Stomach (tissue), 9 donors: ENCODE data around the gene DUSP9. TPM values are rescaled to one million over a fixed set of nuclear protein-coding genes. Genes with fewer than 3 reads are reported as not detected.

ENCODE experiments used
- DNase-seq, 2 donors: peaks; one replicate each; pipeline versions ENCODE4 v3.0.0 to v3.0.0-alpha.2; 2013 to 2019
- H3K27ac ChIP-seq, 5 donors: fragments of 200-600 bp in 4 of 5; sonication (generic) in 4 of 5; one replicate each; pipeline ENCODE4 v1.5.1; 2013 to 2019; ENCODE audit warnings: mild to moderate bottlenecking in 1 of 5, moderate library complexity in 1 of 5
- H3K27me3 ChIP-seq, 3 donors: fragments of 200-600 bp; sonication (generic); one replicate each; pipeline ENCODE4 v1.5.1; 2017 to 2019; ENCODE audit warnings: mixed run types in 1 of 3
- H3K36me3 ChIP-seq, 4 donors: fragments of 200-600 bp; sonication (generic); 1 replicate in 3 of 4; 2 replicates in 1 of 4; pipeline ENCODE4 v1.5.1; 2016 to 2019
- H3K4me1 ChIP-seq, 4 donors: fragments of 200-600 bp; sonication (generic); one replicate each; pipeline ENCODE4 v1.5.1; 2016 to 2019
- H3K4me3 ChIP-seq, 4 donors: fragments of 200-600 bp; sonication (generic) in 3 of 4; one replicate each; pipeline ENCODE4 v1.5.1; 2016 to 2019; ENCODE audit warnings: mild to moderate bottlenecking in 1 of 4
- H3K9me3 ChIP-seq, 4 donors: fragments of 200-600 bp; sonication (generic); one replicate each; pipeline ENCODE4 v1.5.1; 2016 to 2019
- CTCF ChIP-seq, 7 experiments: fragments of 450-650 bp in 4 of 7; fragments of 200-600 bp in 3 of 7; sonication (generic) in 3 of 7; IDR thresholded peaks; one replicate each; pipeline ENCODE4 v1.5.1; 2016 to 2019; ENCODE audit warnings: antibody characterized with exemption in 7 of 7, control low read depth in 2 of 7, mild to moderate bottlenecking in 1 of 7
- EP300 ChIP-seq: sonication (generic); formaldehyde crosslinking; IDR thresholded peaks from one replicate; pipeline ENCODE4 v1.6.1; 2017; ENCODE audit warnings: antibody characterized with exemption
- POLR2A ChIP-seq, 4 donors: fragments of 450-650 bp; IDR thresholded peaks; one replicate each; pipeline ENCODE4 v1.6.1; 2016; ENCODE audit warnings: antibody characterized with exemption in 4 of 4, control low read depth in 2 of 4, mild to moderate bottlenecking in 1 of 4, moderate library complexity in 1 of 4
- POLR2AphosphoS5 ChIP-seq, 3 donors: sonication (generic); formaldehyde crosslinking; IDR thresholded peaks; one replicate each; pipeline ENCODE4 v1.6.1; 2016; ENCODE audit warnings: antibody characterized with exemption in 3 of 3
- WGBS, 5 donors: extraction: QIAGEN DNeasy Blood & Tissue Kit in 3 of 5; methylation state at CpG; one replicate each; pipeline versions ENCODE4 v1.1.5 to v1.1.7; 2013 to 2018; 5-methylcytosine and 5-hydroxymethylcytosine counted together
- intact Hi-C: fragments of 100-400 bp; cut with DNase I; formaldehyde crosslinking; loops from one replicate; pipeline ENCODE4 v1.15.1; 2023; ENCODE audit warnings: low total_unique reads
- polyA plus RNA-seq, 3 donors: library from polyadenylated mRNA; stranded (reverse); fragments of 200-250 nt; gene quantifications; one replicate each; pipeline ENCODE4 v1.2.3, GENCODE V29; 2013
- total RNA-seq, 5 donors: library from RNA; depleted of rRNA; stranded (reverse); fragments of >200 nt; gene quantifications; one replicate each; pipeline versions ENCODE4 v1.1.0 to v1.2.3, GENCODE V29; 2014 to 2016
- donor health status: healthy with polysubstance abuse.
- donor health status: Bipolar disorder and iron deficiency.
- donor health status: healthy.

Gene DUSP9
- total and polyA plus RNA-seq, 8 donors: 0.18 to 0.25 TPM; not detected in 6

DNA sequence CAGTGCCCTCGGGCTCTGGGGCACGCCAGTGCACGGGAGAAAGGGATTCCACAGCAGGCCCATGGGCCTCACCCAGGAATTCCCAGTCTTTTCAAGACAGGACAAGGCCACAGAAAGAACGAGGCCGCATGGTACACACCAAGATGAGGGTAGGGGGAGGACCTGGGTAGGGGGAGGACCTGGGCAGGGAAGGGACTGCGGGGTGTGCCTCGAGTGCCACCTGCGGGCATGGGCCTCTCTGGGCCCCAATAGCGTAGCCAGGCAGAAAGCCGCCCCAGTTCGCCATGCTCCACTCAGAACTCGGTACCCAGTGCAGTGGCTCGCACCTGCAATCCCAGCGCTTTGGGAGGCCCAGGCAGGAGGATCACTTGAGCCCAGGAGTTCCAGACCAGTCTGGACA is 14.0 kb upstream of the DUSP9 start:
- Histone ChIP-seq H3K4me3 (no peak overlapping the region), H3K27me3 (peaks cover 0 to 15% (median 0%) of the 10 kb centered on the region in 3 donors), H3K36me3 (no peaks in the 10 kb centered on the region), H3K9me3 (peaks cover 0 to 30% (median 12%) of the 10 kb centered on the region in 4 donors), H3K4me1 (no peaks in the 10 kb centered on the region), H3K27ac (no peak overlapping the region)
- no peak for TF ChIP-seq CTCF (IDR thresholded peaks at IDR 0.05)
- TF ChIP-seq POLR2AphosphoS5 (IDR thresholded peaks at IDR 0.05): no peak
- no peak for TF ChIP-seq POLR2A (IDR thresholded peaks at IDR 0.05)
- no peak for TF ChIP-seq EP300
- WGBS, 5 donors: 89 to 98% (median 94%) methylated on average over 7 to 14 of the region's 14 CpGs
- intact Hi-C loops: no loop called here
- DNase-seq: no peak

DNA sequence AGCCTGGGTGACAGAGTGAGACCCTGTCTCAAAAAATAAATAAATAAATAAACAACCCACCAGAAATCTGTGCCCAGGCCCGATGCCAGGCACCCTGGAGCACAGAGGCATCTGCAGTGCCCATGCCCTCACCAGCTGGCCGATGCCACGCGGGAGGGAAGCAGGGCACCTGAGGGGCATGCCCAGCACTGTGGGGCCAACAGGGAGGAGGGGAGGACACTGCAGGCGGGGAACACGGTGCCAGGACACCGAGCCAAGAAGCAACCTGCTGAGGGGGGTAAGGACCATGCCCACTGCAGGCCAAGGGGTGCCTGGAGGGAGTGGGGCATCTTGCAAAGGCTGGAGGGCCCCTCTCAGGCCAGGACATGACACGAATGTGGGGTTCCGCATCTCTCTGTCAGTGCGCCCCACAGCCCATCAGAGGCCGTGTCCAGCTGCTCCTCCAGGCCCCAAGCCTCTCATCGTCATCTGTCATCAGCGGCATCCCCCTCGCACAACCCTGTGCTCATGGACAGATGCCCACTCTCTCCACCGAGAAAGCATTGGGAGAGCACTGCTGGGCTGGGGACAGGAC is 13.3 kb upstream of the DUSP9 start:
- H3K36me3 ChIP-seq: no peaks in the 10 kb centered on the region
- H3K9me3 ChIP-seq: peaks cover 0 to 30% (median 12%) of the 10 kb centered on the region in 4 donors
- no peaks in the 10 kb centered on the region for H3K4me1 ChIP-seq
- TF ChIP-seq POLR2AphosphoS5 (IDR thresholded peaks at IDR 0.05) (no peak), CTCF (IDR thresholded peaks at IDR 0.05) (no peak), EP300 (no peak), POLR2A (IDR thresholded peaks at IDR 0.05) (no peak)
- WGBS, 5 donors: 71 to 88% (median 79%) methylated on average over 6 to 15 of the region's 15 CpGs
- no peak overlapping the region for H3K27ac ChIP-seq
- H3K27me3 ChIP-seq: peaks cover 0 to 15% (median 0%) of the 10 kb centered on the region in 3 donors
- no peak for DNase-seq
- intact Hi-C loops: no loop called here
- H3K4me3 ChIP-seq: no peak overlapping the region

GRCh38 chrX:153634236-153634635 is 12.8 kb upstream of the DUSP9 start:
- no peaks in the 10 kb centered on the region for H3K4me1 ChIP-seq
- no peak for DNase-seq
- H3K27ac ChIP-seq: no peak overlapping the region
- intact Hi-C loops: no loop called here
- no peak overlapping the region for H3K4me3 ChIP-seq
- TF ChIP-seq POLR2AphosphoS5 (IDR thresholded peaks at IDR 0.05) (no peak), POLR2A (IDR thresholded peaks at IDR 0.05) (no peak), CTCF (IDR thresholded peaks at IDR 0.05) (no peak), EP300 (no peak)
- H3K27me3 ChIP-seq: peaks cover 0 to 15% (median under 1%) of the 10 kb centered on the region in 3 donors
- peaks cover 0 to 30% (median 12%) of the 10 kb centered on the region in 4 donors for H3K9me3 ChIP-seq
- H3K36me3 ChIP-seq: no peaks in the 10 kb centered on the region
- WGBS, 5 donors: 67 to 90% (median 86%) methylated on average over 7 to 9 of the region's 9 CpGs

DNA sequence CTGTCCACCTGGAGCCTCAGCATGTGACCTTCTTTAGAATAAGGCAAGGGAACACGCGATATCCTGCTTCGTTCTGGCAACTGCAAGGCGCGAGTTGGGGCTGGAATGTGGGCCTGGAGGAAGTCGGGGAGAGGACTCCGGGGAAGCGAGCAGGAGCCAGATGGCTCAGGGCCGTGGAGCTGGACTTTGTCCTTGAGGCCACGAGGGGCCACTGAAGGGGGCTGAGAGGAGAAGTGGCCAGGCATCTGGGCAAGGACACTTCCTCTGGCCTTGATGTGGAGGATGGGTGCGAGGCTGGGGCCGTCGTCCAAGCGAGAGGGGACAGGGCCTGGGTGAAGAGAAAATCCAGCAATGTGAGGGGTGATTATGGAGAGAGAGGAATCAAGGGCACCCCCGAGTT is 12.2 kb upstream of the DUSP9 start:
- Histone ChIP-seq H3K4me3 (no peak overlapping the region), H3K27me3 (peaks cover 0 to 15% (median 7%) of the 10 kb centered on the region in 3 donors), H3K36me3 (no peaks in the 10 kb centered on the region), H3K9me3 (peaks cover 0 to 27% (median 12%) of the 10 kb centered on the region in 4 donors), H3K4me1 (no peaks in the 10 kb centered on the region), H3K27ac (no peak overlapping the region)
- peak in 1 of 2 donors; percentile 68 for DNase-seq
- intact Hi-C loops: no loop called here
- TF ChIP-seq EP300 (no peak), POLR2A (IDR thresholded peaks at IDR 0.05) (no peak), POLR2AphosphoS5 (IDR thresholded peaks at IDR 0.05) (no peak), CTCF (IDR thresholded peaks at IDR 0.05) (no peak)
- WGBS, 5 donors: 37 to 70% (median 46%) methylated on average over 12 to 15 of the region's 15 CpGs
